Measurements from ENCODE around the gene LYRM9.
"Not testable (repeated sequence)": the region's sequence is repeated elsewhere in the genome, so short reads cannot be mapped to it uniquely, and the experiment has no call there.

The LYRM9 gene

GRCh38 chr17:27872776-27873175, 20.4 kb downstream of the LYRM9 start:
- DNase-seq, result no peak

GRCh38 chr17:27871407-27871806, 21.8 kb downstream of the LYRM9 start:
- DNase-seq, result no peak

- no peak for DNase-seq
Measured at GRCh38 chr17:27870345-27870744, 22.8 kb downstream of the LYRM9 start.

DNA sequence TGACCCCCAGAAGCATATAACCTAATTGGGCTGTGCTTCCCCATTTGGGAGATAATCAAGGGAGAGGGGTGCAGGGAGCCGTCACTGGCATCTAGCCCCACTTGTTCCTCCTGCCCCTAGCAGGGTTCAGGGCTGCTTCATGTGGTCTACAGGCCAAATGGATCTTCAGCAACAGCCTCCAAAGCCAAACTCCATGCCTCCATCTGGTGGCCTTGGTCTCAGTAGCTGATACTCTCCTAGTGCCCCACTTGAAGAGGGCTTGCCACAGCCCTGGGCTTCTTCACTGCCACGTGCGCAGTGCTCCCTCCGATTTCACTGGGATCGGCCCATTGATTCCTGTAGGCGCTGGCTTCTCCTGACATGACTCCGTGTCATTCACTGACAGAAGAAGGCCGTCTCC, 24.6 kb downstream of the LYRM9 start:
- DNase-seq, result no peak

DNA sequence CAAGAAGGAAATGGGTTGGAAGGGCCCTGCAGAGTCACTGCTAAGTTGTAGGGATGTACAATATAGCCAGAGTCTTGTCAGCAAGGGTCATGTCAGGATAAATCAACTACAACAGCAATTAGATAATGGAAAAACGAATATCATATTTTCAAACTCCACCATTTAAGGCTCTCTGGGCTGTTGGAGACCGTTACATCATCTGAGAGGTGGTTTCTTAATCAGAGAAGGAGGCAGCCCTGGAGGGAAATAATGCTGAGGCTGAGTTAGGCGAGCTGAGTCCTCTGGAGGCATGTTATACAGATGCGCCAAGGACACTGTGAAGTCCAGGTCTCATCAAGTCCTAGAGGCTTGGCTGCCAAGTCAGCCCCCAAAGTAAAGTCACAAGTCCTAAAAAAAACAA, 30.3 kb downstream of the LYRM9 start:
- no peak for DNase-seq

GRCh38 chr17:27862004-27862403, 31.2 kb downstream of the LYRM9 start:
- no peak for DNase-seq

GRCh38 chr17:27860971-27861664, 32.0 kb downstream of the LYRM9 start:
- no peak for DNase-seq

- DNase-seq, result no peak
Measured at GRCh38 chr17:27858621-27859305, 34.4 kb downstream of the LYRM9 start.

DNA sequence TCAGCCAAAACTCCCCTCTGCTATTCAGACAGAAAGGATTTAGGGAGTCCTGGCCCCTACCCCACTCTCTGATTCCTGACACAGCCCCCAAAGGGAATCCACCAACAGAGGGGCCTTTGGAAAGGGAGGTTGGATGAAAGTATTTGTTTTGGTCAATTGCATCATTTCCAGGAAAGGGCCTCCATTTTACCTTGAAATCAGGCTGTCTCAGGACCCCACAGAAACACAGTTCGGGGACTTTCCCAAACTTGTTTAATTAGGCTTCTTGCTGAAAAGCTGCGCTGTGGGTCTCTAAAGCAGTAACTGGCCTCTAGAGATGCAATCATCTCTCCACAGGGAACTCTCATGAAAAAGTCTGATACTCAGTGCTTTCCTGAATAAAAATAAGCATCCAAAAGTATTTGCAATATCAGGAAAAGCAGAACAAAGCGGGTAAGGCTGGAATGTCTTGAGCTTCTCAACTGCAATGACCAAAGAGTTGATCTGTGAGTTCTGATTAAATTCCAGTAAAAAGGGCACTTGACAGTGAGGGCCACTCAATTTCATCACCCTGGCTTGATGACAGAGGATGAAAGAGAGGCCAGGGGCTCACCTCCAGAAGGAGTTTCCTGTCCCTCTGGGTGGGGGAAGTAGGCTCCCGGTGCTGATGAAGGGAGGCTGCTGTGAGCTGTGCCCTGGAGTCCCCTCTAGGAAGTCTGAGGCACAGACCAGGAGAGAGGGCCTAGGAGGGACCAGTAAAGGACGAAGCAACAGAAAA, 36.3 kb downstream of the LYRM9 start:
- no peak for DNase-seq

DNA sequence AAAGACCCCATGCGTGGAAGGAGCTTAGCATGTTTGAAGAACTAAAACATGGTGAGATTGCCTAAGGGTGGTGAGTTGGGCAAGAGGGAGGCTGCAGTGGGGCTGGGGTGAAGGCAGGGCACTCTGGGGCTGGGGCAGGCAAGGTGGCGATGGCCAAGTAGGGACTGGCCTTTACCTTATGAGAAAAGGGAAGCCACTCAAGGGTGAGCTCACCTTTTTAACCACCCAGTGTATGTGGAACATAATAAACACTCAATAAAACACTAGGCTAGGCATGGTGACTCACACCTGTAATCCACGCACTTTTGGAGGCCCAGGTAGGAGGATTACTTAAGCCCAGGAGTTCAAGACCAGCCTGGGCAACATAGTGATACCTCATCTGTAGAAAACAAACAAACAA, 37.7 kb downstream of the LYRM9 start:
- DNase-seq, result no peak

- DNase-seq, result no peak
Measured at GRCh38 chr17:27854163-27854562, 39.0 kb downstream of the LYRM9 start.

- no peak for DNase-seq
Measured at GRCh38 chr17:27853091-27853490, 40.1 kb downstream of the LYRM9 start.

GRCh38 chr17:27849474-27850185, 43.5 kb downstream of the LYRM9 start:
- no peak for DNase-seq

DNA sequence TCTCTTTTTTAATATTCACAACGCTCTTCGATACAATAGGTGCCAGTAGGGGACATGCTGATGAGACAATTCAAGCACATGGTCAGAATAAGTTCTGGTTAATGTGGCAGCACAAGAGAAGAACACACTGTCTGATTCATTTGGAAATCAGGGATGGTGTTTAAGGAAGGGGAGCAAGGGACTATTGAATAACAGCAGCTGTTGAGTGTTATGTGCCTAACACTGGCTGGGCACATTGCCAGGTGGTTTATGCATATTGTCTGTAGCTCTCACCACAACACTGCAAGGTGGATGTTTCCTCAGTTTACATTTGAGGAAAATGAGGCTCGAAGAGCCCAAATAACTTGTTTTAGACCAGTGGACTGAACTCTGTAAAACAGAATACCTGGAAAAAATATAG, 44.2 kb downstream of the LYRM9 start:
- no peak for DNase-seq

DNA sequence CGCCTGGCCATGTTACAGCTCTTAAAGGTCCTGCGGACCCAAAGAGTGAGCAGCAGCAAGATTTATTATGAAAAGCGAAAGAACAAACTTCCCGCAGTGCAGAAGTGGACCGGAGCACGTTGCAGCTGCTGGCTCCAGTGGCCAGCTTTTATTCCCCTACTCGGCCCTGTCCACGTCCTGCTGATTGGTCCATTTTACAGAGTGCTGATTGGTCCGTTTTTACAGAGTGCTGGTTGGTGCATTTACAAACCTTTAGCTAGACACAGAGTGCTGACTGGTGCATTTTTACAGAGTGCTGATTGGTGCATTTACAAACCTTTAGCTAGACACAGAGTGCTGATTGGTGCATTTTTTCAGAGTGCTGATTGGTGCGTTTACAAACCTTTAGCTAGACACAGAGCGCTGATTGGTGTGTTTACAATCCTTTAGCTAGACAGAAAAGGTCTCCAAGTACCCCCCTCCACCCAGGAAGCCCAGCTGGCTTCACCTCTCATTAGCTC, 46.3 kb downstream of the LYRM9 start:
- not testable (repeated sequence) for DNase-seq

DNA sequence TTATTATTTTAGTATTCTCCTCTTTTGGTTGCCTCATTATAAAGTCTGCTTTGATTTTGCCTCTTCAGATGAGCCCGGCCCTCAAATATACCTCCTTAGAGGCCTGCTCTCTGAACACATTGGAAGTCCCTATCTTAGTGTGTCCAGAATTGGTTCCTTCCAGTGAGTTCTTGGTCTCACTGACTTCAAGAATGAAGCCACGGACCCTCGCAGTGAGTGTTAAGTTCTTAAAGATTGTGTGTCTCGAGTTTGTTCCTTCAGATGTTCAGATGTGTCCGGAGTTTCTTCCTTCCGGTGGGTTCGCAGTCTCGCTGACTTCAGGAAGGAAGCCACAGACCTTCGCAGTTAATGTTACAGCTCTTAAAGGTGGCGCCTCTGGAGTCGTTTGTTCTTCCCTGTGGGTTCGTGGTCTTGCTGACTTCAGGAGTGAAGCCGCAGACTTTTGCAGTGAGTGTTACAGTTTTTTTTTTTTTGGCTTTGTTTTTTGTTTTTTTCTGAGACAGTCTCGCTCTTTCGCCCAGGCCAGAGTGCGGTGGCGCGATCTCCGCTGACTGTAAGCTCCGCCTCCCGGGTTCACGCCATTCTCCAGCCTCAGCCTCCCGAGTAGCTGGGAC, 47.0 kb downstream of the LYRM9 start:
- no peak for DNase-seq

GRCh38 chr17:27845264-27846041, 47.7 kb downstream of the LYRM9 start:
- no peak for DNase-seq

- DNase-seq, result no peak
Measured at GRCh38 chr17:27840688-27841087, 52.5 kb downstream of the LYRM9 start.

- not testable (repeated sequence) for DNase-seq
Measured at GRCh38 chr17:27840406-27840678, 52.8 kb downstream of the LYRM9 start.

GRCh38 chr17:27839571-27840405, 53.4 kb downstream of the LYRM9 start:
- DNase-seq, result not testable (repeated sequence)

DNA sequence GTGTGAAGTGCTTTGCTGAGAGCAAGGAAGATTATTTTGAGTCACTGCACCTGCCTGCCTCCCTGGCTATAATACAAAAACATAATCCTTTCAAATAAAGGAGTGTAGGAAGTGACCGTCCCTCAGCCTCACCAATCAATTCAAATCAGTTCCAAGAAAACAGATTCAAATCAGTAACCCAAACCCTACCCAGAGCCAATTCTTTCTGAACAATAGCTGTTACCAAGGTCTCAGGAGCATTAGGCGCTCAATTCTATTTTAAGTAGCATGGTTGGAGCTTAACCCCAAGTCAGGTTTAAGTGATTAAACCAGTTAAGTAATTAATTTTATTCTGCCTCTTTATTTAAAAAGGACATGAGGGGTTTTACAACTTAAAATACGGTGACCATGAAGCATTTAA, 54.6 kb downstream of the LYRM9 start:
- DNase-seq, result not testable (repeated sequence)
